ENCODE measurements around the gene GJA10.
"Not testable (repeated sequence)": the region's sequence is repeated elsewhere in the genome, so short reads cannot be mapped to it uniquely, and the experiment has no call there.

The GJA10 gene

DNA sequence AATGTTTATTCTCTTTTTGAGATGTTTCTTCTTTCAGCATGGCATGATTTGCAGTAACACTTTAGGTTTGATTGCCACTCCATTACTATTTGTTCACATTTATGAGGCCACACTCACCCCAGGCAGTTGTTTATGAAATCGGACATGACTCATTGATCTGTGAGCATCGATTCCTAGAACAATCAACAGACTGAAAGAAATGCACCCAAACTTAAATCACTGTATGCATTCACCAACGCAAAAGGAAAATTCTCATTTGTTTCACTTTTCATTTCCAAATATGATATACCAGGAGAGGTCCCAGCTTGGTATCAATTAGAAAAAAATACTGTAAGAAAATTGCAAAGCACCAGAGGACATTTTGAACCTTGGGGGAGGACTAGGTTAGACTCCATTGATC, 5.4 kb upstream of the GJA10 start:
- TF ChIP-seq, protein P1, sequence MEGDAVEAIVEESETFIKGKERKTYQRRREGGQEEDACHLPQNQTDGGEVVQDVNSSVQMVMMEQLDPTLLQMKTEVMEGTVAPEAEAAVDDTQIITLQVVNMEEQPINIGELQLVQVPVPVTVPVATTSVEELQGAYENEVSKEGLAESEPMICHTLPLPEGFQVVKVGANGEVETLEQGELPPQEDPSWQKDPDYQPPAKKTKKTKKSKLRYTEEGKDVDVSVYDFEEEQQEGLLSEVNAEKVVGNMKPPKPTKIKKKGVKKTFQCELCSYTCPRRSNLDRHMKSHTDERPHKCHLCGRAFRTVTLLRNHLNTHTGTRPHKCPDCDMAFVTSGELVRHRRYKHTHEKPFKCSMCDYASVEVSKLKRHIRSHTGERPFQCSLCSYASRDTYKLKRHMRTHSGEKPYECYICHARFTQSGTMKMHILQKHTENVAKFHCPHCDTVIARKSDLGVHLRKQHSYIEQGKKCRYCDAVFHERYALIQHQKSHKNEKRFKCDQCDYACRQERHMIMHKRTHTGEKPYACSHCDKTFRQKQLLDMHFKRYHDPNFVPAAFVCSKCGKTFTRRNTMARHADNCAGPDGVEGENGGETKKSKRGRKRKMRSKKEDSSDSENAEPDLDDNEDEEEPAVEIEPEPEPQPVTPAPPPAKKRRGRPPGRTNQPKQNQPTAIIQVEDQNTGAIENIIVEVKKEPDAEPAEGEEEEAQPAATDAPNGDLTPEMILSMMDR (IDR thresholded peaks at IDR 0.05; ENCODE audit: insufficient read depth, low read depth, low read length, missing control alignments): no peak
- H3K4me3 ChIP-seq (ENCODE audit: low read depth, low read length): no peak overlapping the region
- DNase-seq (ENCODE audit: low read depth): no peak

- not testable (repeated sequence) for DNase-seq (ENCODE audit: low read depth)
Measured at GRCh38 chr6:89890845-89891528, 3.3 kb upstream of the GJA10 start.

GRCh38 chr6:89892577-89892976, 1.7 kb upstream of the GJA10 start:
- not testable (repeated sequence) for DNase-seq (ENCODE audit: low read depth); H3K4me3 ChIP-seq (ENCODE audit: low read depth, low read length)

More at GRCh38 chr6:89890845-89891528, 3.3 kb upstream of the GJA10 start:
- not testable (repeated sequence) for H3K4me3 ChIP-seq (ENCODE audit: low read depth, low read length)

DNA sequence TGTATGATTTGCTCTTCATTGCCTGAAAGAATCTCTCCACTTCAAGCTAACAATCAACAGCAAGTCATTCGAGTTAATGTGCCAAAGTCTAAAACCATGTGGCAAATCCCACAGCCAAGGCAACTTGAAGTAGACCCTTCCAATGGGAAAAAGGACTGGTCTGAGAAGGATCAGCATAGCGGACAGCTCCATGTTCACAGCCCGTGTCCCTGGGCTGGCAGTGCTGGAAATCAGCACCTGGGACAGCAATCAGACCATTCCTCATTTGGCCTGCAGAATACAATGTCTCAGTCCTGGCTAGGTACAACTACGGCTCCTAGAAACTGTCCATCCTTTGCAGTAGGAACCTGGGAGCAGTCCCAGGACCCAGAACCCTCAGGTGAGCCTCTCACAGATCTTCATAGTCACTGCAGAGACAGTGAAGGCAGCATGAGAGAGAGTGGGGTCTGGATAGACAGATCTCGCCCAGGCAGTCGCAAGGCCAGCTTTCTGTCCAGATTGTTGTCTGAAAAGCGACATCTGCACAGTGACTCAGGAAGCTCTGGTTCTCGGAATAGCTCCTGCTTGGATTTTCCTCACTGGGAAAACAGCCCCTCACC, 1.1 kb downstream of the GJA10 start:
- no peak overlapping the region for H3K4me3 ChIP-seq (ENCODE audit: low read depth, low read length)
- TF ChIP-seq, protein P1 (IDR thresholded peaks at IDR 0.05; ENCODE audit: insufficient read depth, low read depth, low read length, missing control alignments): no peak
- DNase-seq (ENCODE audit: low read depth): no peak

- DNase-seq (ENCODE audit: low read depth); H3K4me3 ChIP-seq (ENCODE audit: low read depth, low read length): not testable (repeated sequence)
Measured at GRCh38 chr6:89910001-89910901, 16.0 kb downstream of the GJA10 start.

- no peak overlapping the region for H3K4me3 ChIP-seq (ENCODE audit: low read depth, low read length)
- DNase-seq (ENCODE audit: low read depth): no peak
- TF ChIP-seq, protein P1 (IDR thresholded peaks at IDR 0.05; ENCODE audit: insufficient read depth, low read depth, low read length, missing control alignments): no peak
Measured at GRCh38 chr6:89910902-89911240, 16.6 kb downstream of the GJA10 start.

DNA sequence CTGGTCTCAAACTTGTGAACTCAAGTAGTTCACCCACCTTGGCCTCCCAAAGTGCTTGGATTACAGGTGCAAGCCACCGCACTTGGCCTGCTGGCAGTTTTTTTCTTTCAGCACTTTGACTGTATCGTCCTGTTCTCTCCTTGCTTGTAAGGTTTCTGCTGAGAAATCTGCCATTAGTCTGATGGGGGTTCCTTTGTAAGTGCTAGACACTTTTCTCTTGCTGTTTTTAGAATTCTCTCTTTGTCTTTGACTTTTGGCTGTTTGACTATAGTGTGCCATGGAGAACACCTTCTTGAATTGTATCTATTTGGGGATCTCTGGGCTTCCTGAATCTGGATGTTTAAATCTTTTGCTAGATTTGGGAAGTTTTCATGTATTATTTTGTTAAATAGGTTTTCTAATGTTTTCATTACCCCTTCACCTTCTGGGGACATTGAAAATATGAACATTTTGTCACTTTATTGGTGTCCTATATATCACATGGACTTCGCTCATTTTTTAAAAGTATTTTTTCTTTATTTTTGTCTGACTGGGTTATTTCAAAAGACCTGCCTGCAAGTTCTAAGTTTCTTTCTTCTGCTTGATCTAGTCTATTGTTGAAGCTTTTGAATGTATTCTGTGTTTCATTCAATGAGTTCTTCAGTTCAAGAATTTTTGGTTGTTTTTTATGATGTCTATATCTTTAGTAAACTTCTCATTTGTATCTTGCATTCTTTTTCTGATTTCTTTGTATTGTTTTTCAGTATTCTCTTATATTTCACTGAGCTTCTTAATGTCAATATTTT, 22.1 kb downstream of the GJA10 start:
- TF ChIP-seq, protein P1 (IDR thresholded peaks at IDR 0.05; ENCODE audit: insufficient read depth, low read depth, low read length, missing control alignments): no peak
- no peak for DNase-seq (ENCODE audit: low read depth)

DNA sequence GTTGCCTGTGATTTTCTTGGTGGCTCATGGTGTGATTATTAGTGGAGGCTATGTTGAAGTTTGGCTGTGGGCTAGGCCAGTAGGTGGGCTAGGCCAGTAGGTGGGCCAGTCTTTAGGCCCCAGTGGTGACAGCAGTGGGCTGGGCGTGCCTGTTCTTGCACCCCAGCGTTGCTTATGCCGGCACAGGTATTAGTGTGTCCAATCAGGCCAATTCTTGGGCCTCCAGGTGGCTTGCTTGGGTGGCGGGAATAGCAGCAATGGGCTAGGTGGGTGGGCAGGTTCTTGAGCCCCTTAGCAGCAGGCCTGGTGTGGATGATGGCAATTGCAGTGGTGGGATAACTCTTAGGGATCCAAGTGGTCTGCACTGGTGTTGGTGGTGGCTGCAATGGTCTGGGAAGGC, 22.9 kb downstream of the GJA10 start:
- TF ChIP-seq, protein P1 (IDR thresholded peaks at IDR 0.05; ENCODE audit: insufficient read depth, low read depth, low read length, missing control alignments): no peak
- DNase-seq (ENCODE audit: low read depth): no peak
- H3K4me3 ChIP-seq (ENCODE audit: low read depth, low read length): no peak overlapping the region

More for the DNA sequence above, 22.1 kb downstream of the GJA10 start:
- H3K4me3 ChIP-seq (ENCODE audit: low read depth, low read length): no peak overlapping the region
